IMR-90 (cell line): Measurements from ENCODE around the gene OSBPL6. TPM values are rescaled to one million over a fixed set of nuclear protein-coding genes. Genes with fewer than 3 reads are reported as not detected.

Experiments
- ATAC-seq: fragments of 200-7000 bp; cut with Tn5 transposase; 2 replicates; pipeline ENCODE4 v1.9.1; 2020; ENCODE audit warnings: low read depth, mild to moderate bottlenecking, moderate library complexity
- BruUV-seq: library from RNA; stranded (reverse); fragments of 400-500 nt; replicated peaks from 2 replicates; lab custom pipeline; 2021; lab: Mats Ljungman, UMichigan
- CTCF ChIA-PET: fragments of 300-600 bp; formaldehyde crosslinking; extraction: SDS; loops from one replicate; lab custom pipeline; 2021; ENCODE audit warnings: antibody characterized with exemption; lab: Yijun Ruan, JAX
- POLR2A ChIA-PET: fragments of 300-600 bp; sonication (Branson Sonifier 250); formaldehyde crosslinking; loops from one replicate; lab custom pipeline; 2022; ENCODE audit warnings: antibody characterized with exemption; ENCODE audit not compliant: unreplicated experiment; lab: Charles Lee
- DNase-seq: peaks from one replicate; pipeline ENCODE4 v3.0.0; 2013
- H2AFZ ChIP-seq: replicated peaks from 2 replicates; pipeline ENCODE3; 2013; ENCODE audit warnings: low read length, mild to moderate bottlenecking; ENCODE audit not compliant: poor library complexity
- H2AK5ac ChIP-seq: 2 replicates; pipeline ENCODE4 v1.6.1; 2013; ENCODE audit warnings: low read depth, low read length, inconsistent platforms
- H2AK9ac ChIP-seq: replicated peaks from 2 replicates; pipeline ENCODE3; 2013; ENCODE audit warnings: mild to moderate bottlenecking, low read depth, low read length, moderate library complexity; ENCODE audit not compliant: poor library complexity
- H2BK120ac ChIP-seq: 2 replicates; pipeline ENCODE4 v1.6.1; 2013; ENCODE audit warnings: low read depth, low read length, inconsistent platforms
- H2BK15ac ChIP-seq: 3 replicates; pipeline ENCODE4 v1.6.1; 2013; ENCODE audit warnings: low read depth, low read length, inconsistent platforms
- H2BK20ac ChIP-seq: 2 replicates; pipeline ENCODE4 v1.6.1; 2013; ENCODE audit warnings: low read depth, mild to moderate bottlenecking, inconsistent platforms, low read length, moderate library complexity
- H2BK5ac ChIP-seq: 2 replicates; pipeline ENCODE4 v1.6.1; 2013; ENCODE audit warnings: mild to moderate bottlenecking, low read depth, low read length, inconsistent platforms; ENCODE audit not compliant: poor library complexity, severe bottlenecking
- H3K14ac ChIP-seq: replicated peaks from 2 replicates; pipeline ENCODE4 v1.6.1; 2013; ENCODE audit warnings: low read depth, low read length, inconsistent platforms
- H3K18ac ChIP-seq: 2 replicates; pipeline ENCODE4 v1.6.1; 2013; ENCODE audit warnings: low read depth, low read length, control low read depth
- H3K23ac ChIP-seq: 2 replicates; pipeline ENCODE4 v1.6.1; 2013; ENCODE audit warnings: low read depth, low read length, inconsistent platforms
- H3K27ac ChIP-seq: 2 replicates; pipeline ENCODE4 v1.5.1; 2013; ENCODE audit warnings: mild to moderate bottlenecking, control low read depth, low read length; ENCODE audit not compliant: insufficient read depth
- H3K27me3 ChIP-seq: 2 replicates; pipeline ENCODE4 v1.6.1; 2013; ENCODE audit warnings: low read length; ENCODE audit not compliant: control insufficient read depth, insufficient read depth
- H3K36me3 ChIP-seq: 2 replicates; pipeline ENCODE4 v1.6.1; 2013; ENCODE audit warnings: low read length, mixed read lengths; ENCODE audit not compliant: control insufficient read depth, insufficient read depth
- H3K4ac ChIP-seq: 2 replicates; pipeline ENCODE4 v1.6.1; 2013; ENCODE audit warnings: low read depth, low read length, inconsistent platforms
- H3K4me1 ChIP-seq: 2 replicates; pipeline ENCODE4 v1.6.1; 2013; ENCODE audit warnings: low read length, mixed read lengths; ENCODE audit not compliant: control insufficient read depth, insufficient read depth
- H3K4me2 ChIP-seq: 2 replicates; pipeline ENCODE4 v1.6.1; 2013; ENCODE audit warnings: low read depth, mild to moderate bottlenecking, control low read depth, low read length, moderate library complexity
- H3K4me3 ChIP-seq: 2 replicates; pipeline ENCODE4 v1.5.1; 2013; ENCODE audit warnings: low read depth, mild to moderate bottlenecking, control low read depth, low read length, moderate library complexity; ENCODE audit not compliant: insufficient read depth
- H3K56ac ChIP-seq: 2 replicates; pipeline ENCODE4 v1.6.1; 2013; ENCODE audit warnings: low read length, inconsistent platforms; ENCODE audit not compliant: insufficient read depth; ENCODE audit errors: extremely low read depth
- H3K79me1 ChIP-seq, 2 experiments: 2 replicates each; pipeline ENCODE4 v1.6.1; 2013; ENCODE audit warnings: low read length in 2 of 2, inconsistent platforms in 1 of 2, low read depth in 1 of 2
- H3K9ac ChIP-seq: 2 replicates; pipeline ENCODE4 v1.6.1; 2013; ENCODE audit warnings: low read depth, low read length, control low read depth
- H3K9me1 ChIP-seq: 2 replicates; pipeline ENCODE4 v1.6.1; 2013; ENCODE audit warnings: low read length, inconsistent platforms; ENCODE audit not compliant: insufficient read depth
- H3K9me3 ChIP-seq: 2 replicates; pipeline ENCODE4 v1.6.1; 2013; ENCODE audit warnings: low read length; ENCODE audit not compliant: control insufficient read depth, insufficient read depth
- H4K20me1 ChIP-seq: 2 replicates; pipeline ENCODE4 v1.6.1; 2013; ENCODE audit warnings: low read length, inconsistent platforms; ENCODE audit not compliant: insufficient read depth
- H4K5ac ChIP-seq: 2 replicates; pipeline ENCODE4 v1.6.1; 2013; ENCODE audit warnings: mild to moderate bottlenecking, low read depth, low read length, control low read depth
- H4K8ac ChIP-seq, 2 experiments: 2 replicates each; pipeline ENCODE4 v1.6.1; 2013; ENCODE audit warnings: low read depth in 2 of 2, low read length in 2 of 2, control low read depth in 1 of 2, inconsistent platforms in 1 of 2
- H4K91ac ChIP-seq: 2 replicates; pipeline ENCODE4 v1.6.1; 2013; ENCODE audit warnings: low read depth, low read length, inconsistent platforms; ENCODE audit not compliant: insufficient read depth
- CEBPB ChIP-seq: IDR thresholded peaks from 2 replicates; pipeline ENCODE4 v1.6.1; 2012; ENCODE audit warnings: low read depth, low read length, improper control_type of control experiment
- FOS ChIP-seq: fragments of 150-350 bp; IDR thresholded peaks from 2 replicates; pipeline ENCODE4 v1.6.1; 2016; ENCODE audit warnings: low read depth, low read length
- MAFK ChIP-seq: IDR thresholded peaks from 2 replicates; pipeline ENCODE4 v1.6.1; 2012; ENCODE audit warnings: low read depth, low read length, improper control_type of control experiment
- MAZ ChIP-seq: IDR thresholded peaks from 2 replicates; pipeline ENCODE4 v1.6.1; 2012; ENCODE audit warnings: low read depth, mild to moderate bottlenecking, low read length, improper control_type of control experiment, moderate library complexity, borderline replicate concordance
- NFE2L2 ChIP-seq: fragments of 150-350 bp; IDR thresholded peaks from 2 replicates; pipeline ENCODE4 v1.6.1; 2016; ENCODE audit warnings: low read depth, mild to moderate bottlenecking, low read length
- RCOR1 ChIP-seq: IDR thresholded peaks from 2 replicates; pipeline ENCODE4 v1.6.1; 2012; ENCODE audit warnings: mild to moderate bottlenecking, low read length, improper control_type of control experiment; ENCODE audit not compliant: insufficient replicate concordance
- RFX5 ChIP-seq: IDR thresholded peaks from 2 replicates; pipeline ENCODE4 v1.8.0; 2012; ENCODE audit warnings: low read depth, mild to moderate bottlenecking, low read length, moderate library complexity
- SMC3 ChIP-seq: fragments of 150-350 bp; IDR thresholded peaks from 2 replicates; pipeline ENCODE4 v1.6.1; 2016; ENCODE audit warnings: low read depth, mild to moderate bottlenecking, antibody characterized with exemption, low read length, moderate library complexity
- USF2 ChIP-seq: fragments of 150-350 bp; IDR thresholded peaks from 2 replicates; pipeline ENCODE4 v1.6.1; 2017; ENCODE audit warnings: mild to moderate bottlenecking, antibody characterized with exemption, low read length, low read depth
- WGBS, 2 experiments: methylation state at CpG; one replicate each; pipeline versions ENCODE4 v1.1.5 to v1.1.7; 2013; ENCODE audit warnings: missing lambda C conversion rate in 2 of 2; ENCODE audit not compliant: insufficient read length in 1 of 2; ENCODE audit errors: extremely low coverage in 2 of 2; 5-methylcytosine and 5-hydroxymethylcytosine counted together
- dilution Hi-C: fragments of 300-500 bp; cut with HindIII; formaldehyde crosslinking; loops from one replicate; pipeline ENCODE4 v1.14.3; 2018; ENCODE audit warnings: low sequenced_read_pairs; ENCODE audit not compliant: unreplicated experiment
- in situ Hi-C: fragments of 300-500 bp; cut with MboI; formaldehyde crosslinking; loops from 3 replicates; pipeline ENCODE4 v1.14.3; 2019; ENCODE audit warnings: low sequenced_read_pairs, inconsistent platforms, mixed read lengths
- intact Hi-C: fragments of 100-400 bp; cut with micrococcal nuclease; formaldehyde crosslinking; loops from 2 replicates; pipeline ENCODE4 v1.10.0; 2022
- polyA plus RNA-seq, 3 experiments: library from polyadenylated mRNA; depleted of rRNA; stranded (reverse); fragments of >200 nt; gene quantifications; 2 replicates each; pipeline ENCODE4 v1.2.3, GENCODE V29; 2012; ENCODE audit warnings: low replicate concordance in 1 of 3
- total RNA-seq: library from RNA; depleted of rRNA; stranded (reverse); fragments of >200 nt; gene quantifications from 2 replicates; pipeline ENCODE4 v1.2.3, GENCODE V29; 2012

OSBPL6 gene
- total and polyA plus RNA-seq, 2 of the 4 experiments (the other 2 are of a cell fraction) = 3.2 to 3.7 TPM

GRCh38 chr2:178266445-178266844, 72.1 kb downstream of the OSBPL6 start:
- Histone ChIP-seq H4K5ac (no peak overlapping the region), H3K27ac (no peak overlapping the region), H3K9ac (no peak overlapping the region), H4K8ac (no peak overlapping the region), H3K4me3 (no peak overlapping the region), H3K9me1 (no peaks in the 10 kb centered on the region; the same call in 1 of the 2 replicates), H3K79me1 (peaks cover 0 to 3% of the 10 kb centered on the region in 2 experiments; a peak in 2 of 4 replicates), H2BK15ac (no peak overlapping the region), H2AK5ac (no peak overlapping the region), H3K36me3 (no peaks in the 10 kb centered on the region), H2BK20ac (no peak overlapping the region), H3K4me1 (no peaks in the 10 kb centered on the region), H2AK9ac (no peak overlapping the region), H3K27me3 (no peaks in the 10 kb centered on the region), H3K23ac (no peak overlapping the region), H3K4me2 (no peak overlapping the region), H2AFZ (no peak overlapping the region), H3K9me3 (no peaks in the 10 kb centered on the region), H3K14ac (no peak overlapping the region; the same call in 1 of the 2 replicates), H3K56ac (no peak overlapping the region), H3K18ac (no peak overlapping the region), H2BK120ac (no peak overlapping the region), H4K20me1 (no peaks in the 10 kb centered on the region), H3K4ac (no peak overlapping the region), H2BK5ac (no peak overlapping the region), H4K91ac (no peak overlapping the region)
- POLR2A ChIA-PET = no interaction called here
- no CpG with 5 or more reads among the region's 5 CpGs for WGBS, 2 experiments
- CTCF ChIA-PET = interaction anchor here (0.5 kb wide), 1 partner anchor 25 kb away, joined by 3 read pairs; no protein-coding TSS in a partner anchor
- in situ Hi-C loops (no loop called here), intact Hi-C loops (no loop called here), dilution Hi-C loops (no loop called here)
- DNase-seq (no peak), ATAC-seq (no peak)
- BruUV-seq = no TSS peak
- TF ChIP-seq SMC3 = no peak
- TF ChIP-seq RFX5 = no peak
- no peak for TF ChIP-seq CEBPB
- TF ChIP-seq NFE2L2 = no peak
- TF ChIP-seq USF2 = no peak
- no peak for TF ChIP-seq FOS
- no peak for TF ChIP-seq RCOR1
- no peak for TF ChIP-seq MAZ
- TF ChIP-seq MAFK = no peak
